Mucosa of stomach (tissue), 1 donor: ENCODE results near the gene TMEM87A.
A peak's percentile ranks its signal among the peaks of the same experiment; 100 is the strongest.

ENCODE experiments used
- H3K27me3 ChIP-seq: one replicate; pipeline ENCODE4 v1.7.0; 2013; ENCODE audit warnings: mild to moderate bottlenecking, low read length; ENCODE audit not compliant: control insufficient read depth, insufficient read depth
- H3K36me3 ChIP-seq: one replicate; pipeline ENCODE4 v1.7.0; 2013; ENCODE audit warnings: low read length; ENCODE audit not compliant: control insufficient read depth, insufficient read depth
- H3K4me1 ChIP-seq: one replicate; pipeline ENCODE4 v1.7.0; 2013; ENCODE audit warnings: mild to moderate bottlenecking, low read length; ENCODE audit not compliant: control insufficient read depth, insufficient read depth
- H3K4me3 ChIP-seq: one replicate; pipeline ENCODE4 v1.7.0; 2013; ENCODE audit warnings: low read length
- H3K9ac ChIP-seq: one replicate; pipeline ENCODE4 v1.7.0; 2013; ENCODE audit warnings: mild to moderate bottlenecking, low read length, moderate library complexity
- H3K9me3 ChIP-seq: one replicate; pipeline ENCODE4 v1.7.0; 2013; ENCODE audit warnings: mild to moderate bottlenecking, low read length, moderate library complexity; ENCODE audit not compliant: control insufficient read depth
- donor health status: Pancreatic carcinoma.

Gene TMEM87A

DNA sequence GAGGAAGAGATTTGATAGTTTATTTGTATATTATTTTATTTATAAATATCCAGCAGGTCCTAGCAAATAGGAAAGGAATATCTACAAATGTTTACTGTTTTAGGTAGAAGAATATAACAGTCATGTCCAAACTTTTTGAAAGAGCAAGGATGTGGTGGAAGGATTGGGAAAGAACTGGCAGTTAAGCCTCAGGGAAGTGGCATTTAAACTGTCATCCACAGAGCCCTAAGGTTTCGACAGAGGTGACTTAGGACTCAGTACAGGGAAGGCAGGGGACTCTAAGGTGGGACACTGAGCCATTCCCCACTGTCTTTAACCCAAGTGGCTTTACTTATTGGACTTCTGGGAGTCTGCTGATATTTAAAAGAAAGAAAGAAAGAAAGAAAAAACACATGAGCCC, 11.8 kb upstream of the TMEM87A start:
- H3K36me3 ChIP-seq = peaks cover 9% of the 10 kb centered on the region
- H3K4me3 ChIP-seq = no peak overlapping the region
- no peaks in the 10 kb centered on the region for H3K27me3 ChIP-seq
- no peak overlapping the region for H3K9ac ChIP-seq
- no peaks in the 10 kb centered on the region for H3K4me1 ChIP-seq
- no peaks in the 10 kb centered on the region for H3K9me3 ChIP-seq

DNA sequence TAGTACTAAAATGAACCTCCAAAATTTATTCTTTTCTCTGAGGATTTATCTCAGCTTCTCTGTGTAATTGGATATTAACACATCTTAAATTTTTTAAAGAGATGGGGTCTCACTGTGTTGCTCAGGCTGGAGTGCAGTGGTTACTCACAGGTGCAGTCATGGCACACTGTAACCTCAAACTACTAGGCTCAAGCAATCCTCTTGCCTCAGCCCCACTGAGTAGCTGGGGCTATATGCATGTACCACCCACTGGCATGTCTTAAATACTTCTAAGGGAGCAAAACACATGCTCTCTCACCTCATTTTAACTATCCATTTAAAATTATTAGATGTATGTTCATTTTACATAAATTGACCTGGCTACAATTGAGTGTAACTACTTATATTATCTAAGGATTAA, 11.3 kb upstream of the TMEM87A start:
- Histone ChIP-seq H3K9ac (no peak overlapping the region), H3K4me1 (no peaks in the 10 kb centered on the region), H3K9me3 (no peaks in the 10 kb centered on the region), H3K27me3 (no peaks in the 10 kb centered on the region), H3K4me3 (no peak overlapping the region), H3K36me3 (peaks cover 9% of the 10 kb centered on the region)

DNA sequence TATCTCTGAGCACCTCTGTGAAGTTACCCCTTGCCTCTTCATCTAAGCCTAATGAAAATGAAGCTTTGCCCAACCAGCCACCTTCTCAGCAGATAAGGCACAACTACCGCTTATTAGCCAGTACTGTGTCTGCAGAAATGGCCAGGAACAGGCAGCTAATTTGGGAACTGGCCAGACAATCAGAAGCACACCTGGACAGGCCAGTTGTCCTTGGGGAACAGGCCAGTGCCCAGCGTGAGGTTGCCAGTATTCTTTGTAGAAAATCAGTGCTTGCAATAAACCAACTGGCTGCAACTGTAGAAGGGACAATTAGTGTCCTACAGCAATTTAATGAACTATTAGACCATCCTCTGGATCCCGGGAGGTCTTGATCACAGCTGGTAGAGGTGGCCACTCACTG, 10.4 kb upstream of the TMEM87A start:
- Histone ChIP-seq H3K9ac (no peak overlapping the region), H3K27me3 (no peaks in the 10 kb centered on the region), H3K4me3 (no peak overlapping the region), H3K36me3 (peaks cover 9% of the 10 kb centered on the region), H3K9me3 (no peaks in the 10 kb centered on the region), H3K4me1 (no peaks in the 10 kb centered on the region)

DNA sequence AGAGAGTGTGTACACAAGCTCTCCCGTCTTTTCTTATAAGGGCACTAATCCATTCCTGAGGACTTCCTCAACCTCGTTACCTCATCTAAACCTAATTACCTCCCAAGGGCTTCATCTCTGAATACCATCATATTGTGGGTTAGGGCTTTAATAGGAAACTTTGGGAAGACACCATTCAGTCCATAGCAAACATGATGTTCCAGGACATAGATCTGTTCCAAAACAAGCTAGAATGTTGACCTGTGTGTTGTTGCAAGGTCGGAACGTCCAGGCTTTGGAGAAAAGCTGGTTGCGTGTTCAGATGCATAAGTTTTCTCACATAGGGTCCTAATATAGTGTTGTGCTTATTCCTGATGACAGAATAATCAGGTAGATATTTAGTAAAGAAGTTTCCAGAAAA, 9.7 kb upstream of the TMEM87A start:
- H3K9ac ChIP-seq = no peak overlapping the region
- peaks cover 9% of the 10 kb centered on the region for H3K36me3 ChIP-seq
- H3K27me3 ChIP-seq = no peaks in the 10 kb centered on the region
- H3K4me1 ChIP-seq = no peaks in the 10 kb centered on the region
- no peak overlapping the region for H3K4me3 ChIP-seq
- no peaks in the 10 kb centered on the region for H3K9me3 ChIP-seq

DNA sequence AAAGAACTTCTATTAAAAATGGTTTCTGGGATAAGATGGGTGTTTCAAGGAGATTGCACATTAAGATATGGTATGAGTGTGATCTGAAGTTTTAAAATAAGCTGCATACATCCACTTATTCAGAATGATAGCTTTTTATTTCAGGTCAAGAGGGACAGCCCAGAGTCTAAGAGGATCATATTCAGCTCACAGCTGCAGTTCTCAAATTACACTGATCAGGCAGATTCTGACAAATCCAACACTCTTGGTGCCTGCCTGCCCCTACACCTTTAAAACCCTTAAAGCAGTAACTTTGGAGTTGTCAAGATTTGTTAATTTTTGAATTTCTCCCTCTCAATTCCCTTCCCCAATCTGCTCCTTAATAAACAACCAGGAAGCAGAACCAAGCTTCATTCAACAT, 9.1 kb upstream of the TMEM87A start:
- H3K9ac ChIP-seq = no peak overlapping the region
- no peaks in the 10 kb centered on the region for H3K27me3 ChIP-seq
- no peaks in the 10 kb centered on the region for H3K9me3 ChIP-seq
- H3K4me1 ChIP-seq = no peaks in the 10 kb centered on the region
- H3K36me3 ChIP-seq = peaks cover 6% of the 10 kb centered on the region
- no peak overlapping the region for H3K4me3 ChIP-seq

DNA sequence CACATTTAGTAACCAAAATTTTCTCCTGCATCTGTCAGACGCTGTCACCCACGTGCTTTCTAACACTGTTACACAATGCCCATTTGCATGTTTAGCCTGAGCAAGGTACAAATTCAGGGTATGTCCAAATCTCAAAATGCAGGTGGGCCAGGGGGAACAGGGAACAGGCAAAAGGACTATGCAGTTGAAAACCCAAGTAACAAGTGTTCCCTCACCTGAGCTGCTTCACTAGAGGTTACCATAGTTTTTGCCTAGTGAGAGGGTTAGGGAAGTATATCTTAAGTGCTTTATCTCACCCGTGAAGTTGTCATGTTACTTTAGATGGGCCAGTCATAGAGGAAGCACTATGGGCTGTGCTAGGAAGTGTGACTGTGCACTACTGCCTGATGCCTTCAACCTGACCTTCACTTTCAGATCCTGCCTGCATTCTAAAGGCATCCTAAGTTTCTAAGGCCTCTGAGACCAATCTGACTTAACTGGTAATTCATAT, 6.0 kb upstream of the TMEM87A start:
- no peaks in the 10 kb centered on the region for H3K27me3 ChIP-seq
- H3K4me3 ChIP-seq = no peak overlapping the region
- H3K36me3 ChIP-seq = peaks cover 6% of the 10 kb centered on the region

DNA sequence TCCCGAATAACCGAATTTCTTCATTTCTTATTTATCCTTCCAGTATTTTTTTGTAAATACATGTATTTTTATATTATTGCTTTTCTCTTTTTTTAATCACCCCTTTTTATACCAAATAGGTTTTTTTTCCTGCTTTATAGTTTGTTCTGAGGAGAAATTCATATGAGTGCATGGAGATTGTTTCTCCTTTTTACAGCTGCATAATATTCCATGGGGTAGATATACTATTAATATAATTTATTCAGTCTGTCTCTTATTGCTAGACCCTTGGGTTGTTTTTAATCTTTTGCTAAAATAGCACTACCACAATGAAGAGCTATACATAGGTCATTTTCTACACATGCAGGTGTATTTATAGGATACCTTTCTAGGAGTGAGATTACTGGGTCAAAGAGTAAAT, 3.5 kb upstream of the TMEM87A start:
- no peaks in the 10 kb centered on the region for H3K9me3 ChIP-seq
- no peak overlapping the region for H3K9ac ChIP-seq
- H3K36me3 ChIP-seq = peaks cover 6% of the 10 kb centered on the region
- H3K4me1 ChIP-seq = peaks cover 16% of the 10 kb centered on the region
- H3K27me3 ChIP-seq = no peaks in the 10 kb centered on the region
- H3K4me3 ChIP-seq = no peak overlapping the region

More for the DNA sequence above, 6.0 kb upstream of the TMEM87A start:
- Histone ChIP-seq H3K9ac (no peak overlapping the region), H3K9me3 (no peaks in the 10 kb centered on the region), H3K4me1 (peaks cover 16% of the 10 kb centered on the region)

DNA sequence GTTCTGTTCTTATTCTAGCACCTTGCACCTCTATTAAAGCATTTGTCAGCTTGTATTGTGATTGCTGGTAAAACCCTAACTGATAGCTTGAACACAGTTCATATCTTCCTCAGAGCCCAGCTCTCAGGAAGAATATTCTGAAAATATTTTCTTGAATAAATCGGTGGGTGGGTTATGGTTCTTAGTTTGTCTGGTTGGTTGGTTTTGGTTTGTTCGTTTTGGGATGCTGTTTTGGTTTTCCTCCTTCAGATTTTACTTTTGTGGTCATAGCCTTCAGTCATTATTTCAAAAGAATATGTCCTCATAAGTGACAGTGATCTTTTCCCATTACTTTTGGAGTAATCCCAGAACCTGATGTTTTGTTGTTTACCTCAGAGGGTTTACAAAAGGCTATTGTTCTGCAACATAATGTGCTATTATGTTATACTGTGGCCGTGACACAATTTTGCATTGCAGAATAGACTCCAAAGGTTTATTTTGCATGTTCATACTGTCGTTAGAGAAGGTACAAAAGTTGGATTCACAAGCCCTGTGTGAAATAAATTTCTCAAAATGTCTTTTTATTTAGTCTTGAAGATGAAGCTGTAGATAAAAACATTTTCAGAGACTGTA, 2.7 kb upstream of the TMEM87A start:
- Histone ChIP-seq H3K4me3 (no peak overlapping the region), H3K36me3 (peaks cover 3% of the 10 kb centered on the region), H3K9me3 (no peaks in the 10 kb centered on the region), H3K4me1 (peaks cover 22% of the 10 kb centered on the region), H3K27me3 (no peaks in the 10 kb centered on the region), H3K9ac (peak overlapping the region; percentile 98)

DNA sequence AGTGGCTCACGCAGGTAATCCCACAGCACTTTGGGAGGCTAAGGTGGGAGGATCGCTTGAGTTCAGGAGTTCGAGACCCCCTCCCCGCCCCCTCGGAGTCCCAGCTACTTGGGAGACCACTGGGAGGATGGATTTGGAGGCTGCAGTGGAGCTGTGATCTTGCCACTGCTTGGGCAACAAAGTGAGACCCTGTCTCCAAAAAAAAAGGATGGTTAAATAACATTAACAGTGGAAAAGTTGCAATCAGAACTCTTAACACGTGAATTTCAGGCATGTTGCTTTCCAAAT, 1.4 kb upstream of the TMEM87A start:
- H3K27me3 ChIP-seq = no peaks in the 10 kb centered on the region
- H3K36me3 ChIP-seq = no peaks in the 10 kb centered on the region
- H3K9ac ChIP-seq = peak overlapping the region; percentile 98
- peak overlapping the region; percentile 98 for H3K4me3 ChIP-seq
- no peaks in the 10 kb centered on the region for H3K9me3 ChIP-seq
- peaks cover 26% of the 10 kb centered on the region for H3K4me1 ChIP-seq

DNA sequence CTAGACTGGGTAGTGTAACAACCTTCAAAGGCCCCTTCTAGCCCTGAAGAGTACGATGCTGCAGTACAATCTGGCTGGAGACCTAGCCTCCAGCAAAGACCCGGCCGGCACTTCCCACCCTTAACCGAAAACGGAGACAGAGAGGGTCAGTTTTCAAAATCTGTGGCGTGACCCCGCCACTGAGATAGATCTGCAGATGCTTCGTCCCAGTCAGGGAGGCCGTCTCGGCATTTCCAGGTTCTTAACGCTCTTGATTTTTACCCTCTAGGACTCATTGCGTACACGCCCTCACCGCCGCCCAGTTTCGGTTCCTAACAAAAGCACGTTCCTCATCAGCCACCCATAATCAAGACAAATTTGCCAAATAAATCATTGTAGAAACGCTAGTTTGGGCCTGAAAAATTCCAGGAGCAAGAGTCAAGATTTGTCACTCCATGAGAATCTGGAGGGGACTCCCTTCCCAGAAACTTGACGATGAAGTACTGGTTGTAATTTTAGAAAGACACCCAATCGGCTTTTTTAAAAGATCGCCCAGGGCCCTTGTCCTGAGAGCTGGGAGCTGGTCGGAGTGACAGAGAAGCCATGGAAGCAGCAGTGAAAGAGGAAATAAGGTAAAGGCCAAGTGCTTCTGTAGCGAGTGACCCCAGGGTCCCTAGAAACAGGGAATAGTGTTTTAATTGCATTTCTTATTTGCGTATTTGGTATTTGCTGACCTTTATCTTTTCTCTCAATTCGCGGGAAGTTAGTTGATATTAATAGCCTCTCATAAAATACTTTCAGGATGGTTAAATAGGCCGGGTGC, 868 bp upstream of the TMEM87A start:
- H3K9me3 ChIP-seq = no peaks in the 10 kb centered on the region
- H3K36me3 ChIP-seq = no peaks in the 10 kb centered on the region
- H3K4me3 ChIP-seq = peak overlapping the region; percentile 98
- H3K4me1 ChIP-seq = peaks cover 26% of the 10 kb centered on the region
- no peaks in the 10 kb centered on the region for H3K27me3 ChIP-seq
- peak overlapping the region; percentile 98 for H3K9ac ChIP-seq

DNA sequence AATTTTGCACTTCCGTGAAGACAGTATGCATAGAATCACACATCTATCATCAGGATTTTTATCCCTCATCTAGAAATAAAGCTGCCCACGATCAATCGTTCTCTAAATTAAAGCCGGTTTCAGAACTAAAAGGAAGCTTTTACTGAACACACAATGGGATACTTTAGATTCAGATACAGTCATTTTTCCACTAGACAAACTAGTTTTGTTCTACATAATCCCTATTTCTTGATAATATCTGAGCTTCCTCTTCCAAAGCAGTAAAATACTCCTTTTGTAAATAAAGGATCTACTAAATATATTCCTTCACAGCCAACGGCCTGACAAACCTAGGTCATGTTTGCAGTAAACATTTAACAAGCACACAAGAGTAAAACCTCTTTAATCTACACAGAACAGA, 2.2 kb downstream of the TMEM87A start:
- H3K36me3 ChIP-seq = no peaks in the 10 kb centered on the region
- no peak overlapping the region for H3K4me3 ChIP-seq
- no peaks in the 10 kb centered on the region for H3K9me3 ChIP-seq
- peaks cover 24% of the 10 kb centered on the region for H3K4me1 ChIP-seq
- H3K27me3 ChIP-seq = no peaks in the 10 kb centered on the region
- H3K9ac ChIP-seq = peak overlapping the region; percentile 47

DNA sequence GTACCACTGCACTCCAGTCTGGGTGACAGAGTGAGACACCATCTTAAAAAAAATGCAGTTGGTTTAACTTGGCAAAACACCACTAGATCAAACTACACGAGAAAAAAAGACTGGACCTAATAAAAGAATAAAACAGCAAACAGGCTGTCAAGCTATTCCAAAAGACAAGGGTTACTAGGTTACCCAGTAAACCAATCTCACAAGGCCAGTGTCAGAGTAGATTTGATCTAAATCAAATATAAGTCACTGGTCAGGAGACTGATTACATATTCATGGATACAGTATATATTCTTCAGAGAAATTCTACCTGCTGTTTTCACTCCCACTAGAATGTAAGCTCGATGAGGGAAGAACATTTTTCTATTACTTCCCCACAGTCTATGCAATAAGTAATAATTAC, 2.7 kb downstream of the TMEM87A start:
- H3K4me1 ChIP-seq = peaks cover 19% of the 10 kb centered on the region
- no peaks in the 10 kb centered on the region for H3K27me3 ChIP-seq
- peak overlapping the region; percentile 47 for H3K9ac ChIP-seq
- no peaks in the 10 kb centered on the region for H3K36me3 ChIP-seq
- H3K4me3 ChIP-seq = no peak overlapping the region
- H3K9me3 ChIP-seq = no peaks in the 10 kb centered on the region
